Activated T-helper 2 cell treated with anti-CD3 and anti-CD28 coated beads, Interferon-gamma antibody, Interleukin-2, Interleukin-4, amounts not matched to agents 10 μg/mL and 5 μg/mL and 100 μg/mL, durations not matched to agents 14 hours and 24 hours and 36 hours (primary cell): ENCODE measurements around the gene AMIGO2. TPM values are rescaled to one million over a fixed set of nuclear protein-coding genes. Genes with fewer than 3 reads are reported as not detected.

ENCODE experiments used
- DNase-seq: peaks from one replicate; pipeline ENCODE4 v3.0.0; 2021; ENCODE audit warnings: low spot score
- H3K27ac Mint-ChIP-seq: one replicate; pipeline ENCODE4 v1.8.0; 2021; ENCODE audit warnings: mixed read lengths
- H3K27me3 Mint-ChIP-seq: one replicate; pipeline ENCODE4 v1.8.0; 2021; ENCODE audit warnings: low read depth, mixed read lengths
- H3K36me3 Mint-ChIP-seq: one replicate; pipeline ENCODE4 v1.8.0; 2021; ENCODE audit warnings: low read depth, mixed read lengths
- H3K4me1 Mint-ChIP-seq: one replicate; pipeline ENCODE4 v1.8.0; 2021; ENCODE audit warnings: low read depth, mixed read lengths
- H3K4me3 Mint-ChIP-seq: one replicate; pipeline ENCODE4 v1.8.0; 2021; ENCODE audit warnings: low read depth, mild to moderate bottlenecking, moderate library complexity, mixed read lengths
- H3K9me3 Mint-ChIP-seq: one replicate; pipeline ENCODE4 v1.8.0; 2021; ENCODE audit warnings: mixed read lengths
- intact Hi-C: fragments of 100-400 bp; cut with micrococcal nuclease; formaldehyde crosslinking; loops from one replicate; pipeline ENCODE4 v1.15.1; 2023
- total RNA-seq: library from RNA; stranded (reverse); gene quantifications from 2 replicates; pipeline ENCODE4 v1.2.3, GENCODE V29; 2022

AMIGO2 gene
- total RNA-seq, 1 donor from 2014 or later = 11.1 TPM

GRCh38 chr12:47110011-47110541 lies 30.3 kb upstream of the AMIGO2 start:
- peaks cover 23% of the 10 kb centered on the region for H3K4me1 Mint-ChIP-seq
- no peaks in the 10 kb centered on the region for H3K27me3 Mint-ChIP-seq
- no peak overlapping the region for H3K4me3 Mint-ChIP-seq
- H3K9me3 Mint-ChIP-seq = no peaks in the 10 kb centered on the region
- H3K27ac Mint-ChIP-seq = no peak overlapping the region
- no peak for DNase-seq
- intact Hi-C loops = no loop called here
- peaks cover 50% of the 10 kb centered on the region for H3K36me3 Mint-ChIP-seq

- no peak overlapping the region for H3K4me3 Mint-ChIP-seq
- peaks cover 23% of the 10 kb centered on the region for H3K4me1 Mint-ChIP-seq
Measured at GRCh38 chr12:47107926-47108325, 28.2 kb upstream of the AMIGO2 start.

GRCh38 chr12:47107446-47107845 lies 27.7 kb upstream of the AMIGO2 start:
- peaks cover 21% of the 10 kb centered on the region for H3K4me1 Mint-ChIP-seq
- intact Hi-C loops = no loop called here
- no peaks in the 10 kb centered on the region for H3K9me3 Mint-ChIP-seq
- DNase-seq = no peak
- peaks cover 44% of the 10 kb centered on the region for H3K36me3 Mint-ChIP-seq
- no peaks in the 10 kb centered on the region for H3K27me3 Mint-ChIP-seq
- no peak overlapping the region for H3K4me3 Mint-ChIP-seq
- no peak overlapping the region for H3K27ac Mint-ChIP-seq

More at GRCh38 chr12:47107926-47108325, 28.2 kb upstream of the AMIGO2 start:
- Mint-ChIP-seq H3K27ac (no peak overlapping the region), H3K27me3 (no peaks in the 10 kb centered on the region), H3K36me3 (peaks cover 44% of the 10 kb centered on the region), H3K9me3 (no peaks in the 10 kb centered on the region)
- intact Hi-C loops = no loop called here
- DNase-seq = no peak

- H3K27me3 Mint-ChIP-seq = no peaks in the 10 kb centered on the region
- intact Hi-C loops = no loop called here
Measured at GRCh38 chr12:47105914-47106674, 26.3 kb upstream of the AMIGO2 start.

GRCh38 chr12:47102845-47103651 lies 23.3 kb upstream of the AMIGO2 start:
- Mint-ChIP-seq H3K4me3 (no peak overlapping the region), H3K4me1 (peaks cover 2% of the 10 kb centered on the region), H3K36me3 (peaks cover 14% of the 10 kb centered on the region), H3K9me3 (no peaks in the 10 kb centered on the region), H3K27me3 (no peaks in the 10 kb centered on the region), H3K27ac (no peak overlapping the region)
- intact Hi-C loops = no loop called here
- DNase-seq = no peak

More at GRCh38 chr12:47105914-47106674, 26.3 kb upstream of the AMIGO2 start:
- Mint-ChIP-seq H3K9me3 (no peaks in the 10 kb centered on the region), H3K27ac (no peak overlapping the region), H3K36me3 (peaks cover 38% of the 10 kb centered on the region), H3K4me1 (peaks cover 10% of the 10 kb centered on the region), H3K4me3 (no peak overlapping the region)
- DNase-seq = no peak

GRCh38 chr12:47102406-47102805 lies 22.6 kb upstream of the AMIGO2 start:
- Mint-ChIP-seq H3K36me3 (peaks cover 12% of the 10 kb centered on the region), H3K27me3 (no peaks in the 10 kb centered on the region), H3K4me3 (no peak overlapping the region), H3K9me3 (no peaks in the 10 kb centered on the region), H3K4me1 (peaks cover 2% of the 10 kb centered on the region), H3K27ac (no peak overlapping the region)
- intact Hi-C loops = no loop called here
- no peak for DNase-seq

- Mint-ChIP-seq H3K4me1 (peaks cover 7% of the 10 kb centered on the region), H3K4me3 (no peak overlapping the region), H3K27me3 (no peaks in the 10 kb centered on the region), H3K36me3 (peaks cover 1% of the 10 kb centered on the region), H3K27ac (no peak overlapping the region), H3K9me3 (no peaks in the 10 kb centered on the region)
- intact Hi-C loops = no loop called here
- DNase-seq = no peak
Measured at GRCh38 chr12:47100160-47100559, 20.4 kb upstream of the AMIGO2 start.

GRCh38 chr12:47099610-47100009 lies 19.9 kb upstream of the AMIGO2 start:
- intact Hi-C loops = no loop called here
- peaks cover 7% of the 10 kb centered on the region for H3K4me1 Mint-ChIP-seq
- DNase-seq = no peak
- H3K36me3 Mint-ChIP-seq = peaks cover 2% of the 10 kb centered on the region
- H3K9me3 Mint-ChIP-seq = no peaks in the 10 kb centered on the region
- H3K27ac Mint-ChIP-seq = no peak overlapping the region
- H3K27me3 Mint-ChIP-seq = no peaks in the 10 kb centered on the region
- H3K4me3 Mint-ChIP-seq = no peak overlapping the region

- Mint-ChIP-seq H3K4me3 (no peak overlapping the region), H3K4me1 (peaks cover 11% of the 10 kb centered on the region), H3K27me3 (no peaks in the 10 kb centered on the region), H3K36me3 (peaks cover 4% of the 10 kb centered on the region), H3K9me3 (no peaks in the 10 kb centered on the region), H3K27ac (no peak overlapping the region)
- intact Hi-C loops = no loop called here
- DNase-seq = no peak
Measured at GRCh38 chr12:47098099-47098498, 18.3 kb upstream of the AMIGO2 start.

- no peak overlapping the region for H3K4me3 Mint-ChIP-seq
- no peaks in the 10 kb centered on the region for H3K9me3 Mint-ChIP-seq
- intact Hi-C loops = no loop called here
- no peak overlapping the region for H3K27ac Mint-ChIP-seq
- DNase-seq = no peak
- peaks cover 13% of the 10 kb centered on the region for H3K4me1 Mint-ChIP-seq
- peaks cover under 1% of the 10 kb centered on the region for H3K27me3 Mint-ChIP-seq
- peaks cover 6% of the 10 kb centered on the region for H3K36me3 Mint-ChIP-seq
Measured at GRCh38 chr12:47097276-47097896, 17.6 kb upstream of the AMIGO2 start.

GRCh38 chr12:47095446-47096236 lies 15.9 kb upstream of the AMIGO2 start:
- Mint-ChIP-seq H3K27me3 (peaks cover 2% of the 10 kb centered on the region), H3K4me3 (no peak overlapping the region), H3K4me1 (peaks cover 15% of the 10 kb centered on the region), H3K9me3 (peaks cover 5% of the 10 kb centered on the region), H3K27ac (no peak overlapping the region), H3K36me3 (peaks cover 12% of the 10 kb centered on the region)
- no peak for DNase-seq
- intact Hi-C loops = no loop called here

GRCh38 chr12:47094804-47095203 lies 15.0 kb upstream of the AMIGO2 start:
- H3K4me1 Mint-ChIP-seq = peaks cover 17% of the 10 kb centered on the region
- DNase-seq = no peak
- peaks cover 2% of the 10 kb centered on the region for H3K27me3 Mint-ChIP-seq
- peaks cover 19% of the 10 kb centered on the region for H3K36me3 Mint-ChIP-seq
- intact Hi-C loops = no loop called here
- H3K9me3 Mint-ChIP-seq = peaks cover 8% of the 10 kb centered on the region
- no peak overlapping the region for H3K27ac Mint-ChIP-seq
- H3K4me3 Mint-ChIP-seq = no peak overlapping the region
